SU-DHL-6 (cell line): ENCODE measurements around the gene CCM2.

Experiments used
- H2AFZ ChIP-seq: fragments of 200-600 bp; sonication (generic); 2 replicates; pipeline ENCODE4 v1.6.1; 2014; ENCODE audit warnings: low read depth, mild to moderate bottlenecking, moderate library complexity, mixed read lengths, antibody characterized with exemption, low read length; ENCODE audit not compliant: severe bottlenecking
- H3F3A ChIP-seq: fragments of 200-600 bp; shearing (Covaris generic); 2 replicates; pipeline ENCODE4 v1.6.0; 2016; ENCODE audit warnings: antibody characterized with exemption, mild to moderate bottlenecking; ENCODE audit not compliant: insufficient read depth
- H3K27ac ChIP-seq: fragments of 200-600 bp; sonication (generic); 2 replicates; pipeline ENCODE4 v1.5.1; 2016; ENCODE audit warnings: low read depth, mild to moderate bottlenecking, low read length, moderate library complexity, mixed read lengths
- H3K27me3 ChIP-seq: fragments of 200-600 bp; sonication (generic), shearing (Covaris generic); 2 replicates; pipeline ENCODE4 v1.6.0; 2014; ENCODE audit warnings: mild to moderate bottlenecking, low read length
- H3K36me3 ChIP-seq: fragments of 200-600 bp; sonication (generic); 2 replicates; pipeline ENCODE4 v1.6.1; 2014; ENCODE audit warnings: mild to moderate bottlenecking, low read length, mixed read lengths
- H3K4me2 ChIP-seq: fragments of 300-600, 200-600 bp; shearing (Covaris generic), sonication (generic); 2 replicates; pipeline ENCODE4 v1.6.0; 2014; ENCODE audit warnings: low read length, low read depth, mild to moderate bottlenecking; ENCODE audit not compliant: poor library complexity, severe bottlenecking
- H3K4me3 ChIP-seq: fragments of 200-600 bp; sonication (generic); 2 replicates; pipeline ENCODE4 v1.5.1; 2014; ENCODE audit warnings: antibody characterized with exemption, low read length, mild to moderate bottlenecking, mixed read lengths; ENCODE audit not compliant: insufficient read depth, poor library complexity, severe bottlenecking
- H3K79me2 ChIP-seq: fragments of 200-600 bp; sonication (generic); 2 replicates; pipeline ENCODE4 v1.6.1; 2014; ENCODE audit warnings: mild to moderate bottlenecking, low read length, moderate library complexity; ENCODE audit not compliant: insufficient read depth
- H3K9ac ChIP-seq: fragments of 200-600 bp; sonication (generic); 2 replicates; pipeline ENCODE4 v1.7.0; 2014; ENCODE audit warnings: mild to moderate bottlenecking, low read length
- H3K9me2 ChIP-seq: fragments of 200-600 bp; sonication (generic); replicated peaks from 2 replicates; pipeline ENCODE4 v1.6.1; 2014; ENCODE audit warnings: low read length; ENCODE audit not compliant: insufficient read depth
- H3K9me3 ChIP-seq: fragments of 200-600 bp; sonication (generic); 2 replicates; pipeline ENCODE4 v1.6.1; 2014; ENCODE audit warnings: low read length, mixed read lengths; ENCODE audit not compliant: insufficient read depth
- H4K20me1 ChIP-seq: fragments of 200-600 bp; sonication (generic); 2 replicates; pipeline ENCODE4 v1.6.1; 2014; ENCODE audit warnings: low read depth, mild to moderate bottlenecking, antibody characterized with exemption, low read length, moderate library complexity, mixed read lengths
- CTCF ChIP-seq: fragments of 200-600 bp; sonication (generic); IDR thresholded peaks from one replicate; pipeline ENCODE4 v1.5.1; 2017; ENCODE audit warnings: antibody characterized with exemption, mild to moderate bottlenecking, low read length, moderate library complexity; ENCODE audit not compliant: insufficient read depth, poor library complexity, severe bottlenecking
- EZH2phosphoT487 ChIP-seq: fragments of 200-600 bp; sonication (generic), shearing (Covaris generic); conservative IDR thresholded peaks from 2 replicates; pipeline ENCODE4 v1.6.1; 2018; ENCODE audit warnings: mild to moderate bottlenecking, antibody characterized with exemption, low read length, moderate library complexity, mixed read lengths

The CCM2 gene

GRCh38 chr7:44979481-44980392 lies 20.3 kb upstream of the CCM2 start:
- Histone ChIP-seq H3K4me3 (peak overlapping the region; percentile 63), H3K9me2 (no peaks in the 10 kb centered on the region), H2AFZ (no peak overlapping the region), H4K20me1 (peaks cover 8% of the 10 kb centered on the region), H3K9ac (peak overlapping the region; percentile 85), H3K36me3 (peaks cover 21% of the 10 kb centered on the region), H3K4me2 (peak overlapping the region; percentile 75), H3K79me2 (peaks cover 42% of the 10 kb centered on the region), H3K9me3 (no peaks in the 10 kb centered on the region), H3F3A (peaks cover 55% of the 10 kb centered on the region), H3K27me3 (no peaks in the 10 kb centered on the region), H3K27ac (peak overlapping the region; percentile 95)
- TF ChIP-seq CTCF (peak; percentile 26), EZH2phosphoT487 (no peak)

- Histone ChIP-seq H3K9me2 (no peaks in the 10 kb centered on the region), H3K4me2 (peak overlapping the region; percentile 75), H3K36me3 (peaks cover 29% of the 10 kb centered on the region), H3K4me3 (peak overlapping the region; percentile 6), H2AFZ (no peak overlapping the region), H3F3A (peaks cover 62% of the 10 kb centered on the region), H3K79me2 (peaks cover 50% of the 10 kb centered on the region), H3K9ac (peak overlapping the region; percentile 85), H3K27ac (peak overlapping the region; percentile 95), H4K20me1 (peaks cover 12% of the 10 kb centered on the region), H3K27me3 (no peaks in the 10 kb centered on the region), H3K9me3 (no peaks in the 10 kb centered on the region)
- TF ChIP-seq CTCF (no peak), EZH2phosphoT487 (no peak)
These were observed 19.5 kb upstream of the CCM2 start for GRCh38 chr7:44980393-44981034.

- H3K4me2 ChIP-seq: peak overlapping the region; percentile 75
- no peak for TF ChIP-seq EZH2phosphoT487
- no peak for TF ChIP-seq CTCF
- H3K79me2 ChIP-seq: peaks cover 56% of the 10 kb centered on the region
- H3K9ac ChIP-seq: peak overlapping the region; percentile 85
- no peaks in the 10 kb centered on the region for H3K9me3 ChIP-seq
- no peaks in the 10 kb centered on the region for H3K9me2 ChIP-seq
- no peak overlapping the region for H2AFZ ChIP-seq
- H4K20me1 ChIP-seq: peaks cover 12% of the 10 kb centered on the region
- H3K27me3 ChIP-seq: no peaks in the 10 kb centered on the region
- peaks cover 35% of the 10 kb centered on the region for H3K36me3 ChIP-seq
- H3K27ac ChIP-seq: peak overlapping the region; percentile 95
- H3F3A ChIP-seq: peaks cover 69% of the 10 kb centered on the region
- H3K4me3 ChIP-seq: peak overlapping the region; percentile 2
These were observed 18.8 kb upstream of the CCM2 start for GRCh38 chr7:44981035-44981706.
